ENCODE results near the gene WSB2. TPM values are rescaled to one million over a fixed set of nuclear protein-coding genes. Genes with fewer than 3 reads are reported as not detected.

The WSB2 gene
- total and polyA plus RNA-seq, 2 of the 8 experiments (the other 6 are each of a cell fraction or from before 2014, with no cell fraction given) = 47.5 to 58.2 TPM

DNA sequence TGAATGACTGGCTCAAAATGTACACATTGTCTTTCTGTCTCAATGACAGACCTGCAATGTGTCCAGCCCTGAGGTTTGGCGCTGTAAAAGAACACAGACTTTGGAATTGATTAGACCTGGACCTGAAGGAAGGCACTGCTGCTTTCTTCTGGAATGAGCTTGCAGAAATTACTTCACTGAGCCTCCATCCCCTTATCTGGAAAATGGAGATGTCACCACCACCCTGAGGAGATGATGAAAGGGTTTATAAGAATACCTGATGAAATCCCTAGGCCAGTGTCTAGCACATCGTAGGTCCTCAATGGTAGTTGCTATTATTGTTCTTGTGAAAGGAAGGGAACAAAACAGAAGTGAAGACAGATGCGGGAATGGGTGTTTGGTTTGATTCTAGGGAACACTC lies 9.7 kb upstream of the WSB2 start (continued):
- TF ChIP-seq RAD21 (IDR thresholded peaks at IDR 0.05 in 1 of 2, conservative IDR thresholded peaks at IDR 0.05 in 1 of 2; ENCODE audit: low read depth in 2 of 2, low read length in 2 of 2) (no peak), JUND (IDR thresholded peaks at IDR 0.05; ENCODE audit: low read length) (no peak), EP300 (IDR thresholded peaks at IDR 0.05; ENCODE audit: borderline replicate concordance in 1 of 2, low read depth in 2 of 2, low read length in 2 of 2) (no peak), RXRA (IDR thresholded peaks at IDR 0.05; ENCODE audit: insufficient read depth, low read depth, low read length) (no peak), CHD1 (IDR thresholded peaks at IDR 0.05; ENCODE audit: low read depth, low read length) (no peak)
